Measurements from ENCODE around the gene OR1N1. TPM values are rescaled to one million over a fixed set of nuclear protein-coding genes. Genes with fewer than 3 reads are reported as not detected.

The OR1N1 gene
- total RNA-seq, 2 donors from 2014 or later = not detected

DNA sequence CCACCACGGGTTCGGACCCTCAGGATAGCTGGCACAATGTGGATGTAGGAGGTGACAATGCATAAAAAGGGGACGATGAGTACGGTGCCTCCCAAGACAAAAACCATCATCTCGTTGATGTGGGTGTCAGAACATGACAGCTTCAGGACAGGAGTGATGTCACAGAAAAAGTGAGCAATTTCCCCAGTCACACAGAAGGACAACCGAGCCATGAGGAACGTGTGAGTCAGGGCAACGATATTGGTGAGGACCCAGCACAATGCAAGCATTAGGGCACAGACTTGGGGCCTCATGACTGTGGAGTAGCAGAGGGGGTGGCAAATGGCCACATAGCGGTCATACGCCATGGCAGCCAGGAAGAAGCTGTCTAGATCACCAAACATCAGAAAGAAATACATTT, 491 bp downstream of the OR1N1 start:
- TF ChIP-seq, protein P1, sequence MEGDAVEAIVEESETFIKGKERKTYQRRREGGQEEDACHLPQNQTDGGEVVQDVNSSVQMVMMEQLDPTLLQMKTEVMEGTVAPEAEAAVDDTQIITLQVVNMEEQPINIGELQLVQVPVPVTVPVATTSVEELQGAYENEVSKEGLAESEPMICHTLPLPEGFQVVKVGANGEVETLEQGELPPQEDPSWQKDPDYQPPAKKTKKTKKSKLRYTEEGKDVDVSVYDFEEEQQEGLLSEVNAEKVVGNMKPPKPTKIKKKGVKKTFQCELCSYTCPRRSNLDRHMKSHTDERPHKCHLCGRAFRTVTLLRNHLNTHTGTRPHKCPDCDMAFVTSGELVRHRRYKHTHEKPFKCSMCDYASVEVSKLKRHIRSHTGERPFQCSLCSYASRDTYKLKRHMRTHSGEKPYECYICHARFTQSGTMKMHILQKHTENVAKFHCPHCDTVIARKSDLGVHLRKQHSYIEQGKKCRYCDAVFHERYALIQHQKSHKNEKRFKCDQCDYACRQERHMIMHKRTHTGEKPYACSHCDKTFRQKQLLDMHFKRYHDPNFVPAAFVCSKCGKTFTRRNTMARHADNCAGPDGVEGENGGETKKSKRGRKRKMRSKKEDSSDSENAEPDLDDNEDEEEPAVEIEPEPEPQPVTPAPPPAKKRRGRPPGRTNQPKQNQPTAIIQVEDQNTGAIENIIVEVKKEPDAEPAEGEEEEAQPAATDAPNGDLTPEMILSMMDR (IDR thresholded peaks at IDR 0.05) = no peak
- no peak for DNase-seq (ENCODE audit: low spot score)
- H3K27me3 ChIP-seq = no peaks in the 10 kb centered on the region
- no peaks in the 10 kb centered on the region for H3K36me3 ChIP-seq
- H3K4me1 ChIP-seq = no peaks in the 10 kb centered on the region
- H3K9me3 ChIP-seq = no peaks in the 10 kb centered on the region
- no peak overlapping the region for H3K4me3 ChIP-seq
- no peak overlapping the region for H3K27ac ChIP-seq

DNA sequence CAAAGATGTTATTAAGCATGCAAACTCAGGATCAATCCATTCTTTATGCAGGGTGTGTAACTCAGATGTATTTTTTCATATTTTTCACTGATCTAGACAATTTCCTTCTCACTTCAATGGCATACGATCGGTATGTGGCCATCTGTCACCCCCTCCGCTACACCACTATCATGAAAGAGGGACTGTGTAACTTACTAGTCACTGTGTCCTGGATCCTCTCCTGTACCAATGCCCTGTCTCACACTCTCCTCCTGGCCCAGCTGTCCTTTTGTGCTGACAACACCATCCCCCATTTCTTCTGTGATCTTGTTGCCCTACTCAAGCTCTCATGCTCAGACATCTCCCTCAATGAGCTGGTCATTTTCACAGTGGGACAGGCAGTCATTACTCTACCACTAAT, 7.7 kb downstream of the OR1N1 start:
- TF ChIP-seq, protein P1 (IDR thresholded peaks at IDR 0.05) = no peak
- H3K27ac ChIP-seq = no peak overlapping the region
- no peaks in the 10 kb centered on the region for H3K4me1 ChIP-seq
- H3K27me3 ChIP-seq = no peaks in the 10 kb centered on the region
- no peaks in the 10 kb centered on the region for H3K9me3 ChIP-seq
- H3K4me3 ChIP-seq = no peak overlapping the region
- H3K36me3 ChIP-seq = no peaks in the 10 kb centered on the region
- no peak for DNase-seq (ENCODE audit: low spot score)

DNA sequence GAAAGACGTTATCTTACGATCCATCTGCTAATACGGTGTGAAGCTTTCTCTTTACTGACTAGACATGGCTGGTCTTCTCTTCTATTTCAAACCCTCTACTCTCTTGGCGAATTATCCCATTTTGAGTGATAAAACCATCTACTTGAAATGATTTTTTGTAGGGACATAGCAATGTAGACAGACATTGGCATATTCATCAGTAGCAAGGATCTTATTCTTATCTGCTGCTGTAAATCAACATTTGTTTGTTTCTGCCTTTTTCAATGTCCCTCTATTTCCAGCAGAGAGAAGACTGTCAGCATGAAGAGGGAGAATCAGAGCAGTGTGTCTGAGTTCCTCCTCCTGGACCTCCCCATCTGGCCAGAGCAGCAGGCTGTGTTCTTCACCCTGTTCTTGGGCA, 8.3 kb downstream of the OR1N1 start, which contains the start of gene OR1J4:
Gene OR1J4 (plus strand): TSS at position 301 of the 400 bp plus-strand sequence. CDS start 0 bp downstream, at position 301.
- Histone ChIP-seq H3K36me3 (no peaks in the 10 kb centered on the region), H3K4me1 (no peaks in the 10 kb centered on the region), H3K27me3 (no peaks in the 10 kb centered on the region), H3K27ac (no peak within 1 kb of the TSS), H3K4me3 (no peak within 1 kb of the TSS), H3K9me3 (no peaks in the 10 kb centered on the region)
- DNase-seq (ENCODE audit: low spot score) = no peak
- TF ChIP-seq, protein P1 (IDR thresholded peaks at IDR 0.05) = no peak

DNA sequence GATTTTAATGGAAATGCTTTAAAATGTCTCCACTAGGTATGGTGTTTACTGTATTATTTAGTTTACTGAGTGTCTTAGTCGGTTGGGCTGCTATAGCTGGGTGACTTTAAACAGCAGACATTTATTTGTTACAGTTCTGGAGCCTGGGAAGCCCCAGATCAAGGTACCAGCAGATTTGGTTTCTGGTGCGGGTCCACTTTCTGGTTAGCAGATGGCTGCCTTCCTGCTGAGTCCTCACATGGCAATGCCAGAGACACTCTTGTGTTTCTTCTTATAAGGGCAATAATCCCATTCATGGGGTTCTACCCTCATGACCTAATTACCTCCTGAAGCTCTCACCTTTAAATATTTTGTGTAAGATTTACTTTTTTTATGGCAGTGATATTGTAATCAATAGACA, 8.9 kb downstream of the OR1N1 start:
- no peak for DNase-seq (ENCODE audit: low spot score)
- Histone ChIP-seq H3K9me3 (no peaks in the 10 kb centered on the region), H3K27me3 (no peaks in the 10 kb centered on the region), H3K4me3 (no peak overlapping the region), H3K4me1 (no peaks in the 10 kb centered on the region), H3K27ac (no peak overlapping the region), H3K36me3 (no peaks in the 10 kb centered on the region)
- TF ChIP-seq, protein P1 (IDR thresholded peaks at IDR 0.05) = no peak

DNA sequence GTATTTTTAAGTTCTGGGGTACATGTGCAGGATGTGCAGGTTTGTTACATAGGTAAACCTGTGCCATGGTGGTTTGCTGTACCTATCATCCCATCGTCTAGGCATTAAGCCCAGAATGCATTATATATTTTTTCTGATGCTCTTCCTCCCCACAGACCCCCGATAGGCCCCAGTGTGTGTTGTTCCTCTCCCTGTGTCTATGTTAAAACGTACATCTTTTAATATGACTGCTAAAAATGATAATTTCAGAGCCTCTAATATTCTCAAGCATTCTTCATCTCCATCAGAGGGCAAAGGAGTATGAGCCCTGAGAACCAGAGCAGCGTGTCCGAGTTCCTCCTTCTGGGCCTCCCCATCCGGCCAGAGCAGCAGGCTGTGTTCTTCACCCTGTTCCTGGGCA, 16.6 kb downstream of the OR1N1 start, which contains the start of gene OR1J2:
Gene OR1J2 (plus strand): TSS at position 301 of the 400 bp plus-strand sequence. CDS start 0 bp downstream, at position 301.
- H3K4me1 ChIP-seq = no peaks in the 10 kb centered on the region

More for the DNA sequence above, 16.6 kb downstream of the OR1N1 start, which contains the start of gene OR1J2:
- H3K27ac ChIP-seq = no peak within 1 kb of the TSS
- DNase-seq (ENCODE audit: low spot score) = no peak
- no peak within 1 kb of the TSS for H3K4me3 ChIP-seq
- H3K27me3 ChIP-seq = no peaks in the 10 kb centered on the region
- no peaks in the 10 kb centered on the region for H3K36me3 ChIP-seq
- TF ChIP-seq, protein P1 (IDR thresholded peaks at IDR 0.05) = no peak
- H3K9me3 ChIP-seq = no peaks in the 10 kb centered on the region

All from right atrium auricular region (tissue), 2 donors.